Measurements from ENCODE around the gene PTCHD1. TPM values are rescaled to one million over a fixed set of nuclear protein-coding genes. Genes with fewer than 3 reads are reported as not detected.
A peak's percentile ranks its signal among the peaks of the same experiment; 100 is the strongest.

Gene PTCHD1
- total RNA-seq, 4 donors from 2014 or later, result 0.22 to 1.7 (median 0.41) TPM

GRCh38 chrX:23292988-23293651, 41.5 kb upstream of the PTCHD1 start:
- no peaks in the 10 kb centered on the region for H3K36me3 ChIP-seq
- no peaks in the 10 kb centered on the region for H3K9me3 ChIP-seq
- DNase-seq, result no peak
- intact Hi-C loops (cut with DNase I), result no loop called here
- 17% methylated on average over 2 of the region's 8 CpGs; no CpG with 5 or more reads in 1 of the 2 donors for WGBS, 2 donors
- no peaks in the 10 kb centered on the region for H3K27me3 ChIP-seq
- no peak for TF ChIP-seq POLR2A (IDR thresholded peaks at IDR 0.05)
- TF ChIP-seq, protein P1, sequence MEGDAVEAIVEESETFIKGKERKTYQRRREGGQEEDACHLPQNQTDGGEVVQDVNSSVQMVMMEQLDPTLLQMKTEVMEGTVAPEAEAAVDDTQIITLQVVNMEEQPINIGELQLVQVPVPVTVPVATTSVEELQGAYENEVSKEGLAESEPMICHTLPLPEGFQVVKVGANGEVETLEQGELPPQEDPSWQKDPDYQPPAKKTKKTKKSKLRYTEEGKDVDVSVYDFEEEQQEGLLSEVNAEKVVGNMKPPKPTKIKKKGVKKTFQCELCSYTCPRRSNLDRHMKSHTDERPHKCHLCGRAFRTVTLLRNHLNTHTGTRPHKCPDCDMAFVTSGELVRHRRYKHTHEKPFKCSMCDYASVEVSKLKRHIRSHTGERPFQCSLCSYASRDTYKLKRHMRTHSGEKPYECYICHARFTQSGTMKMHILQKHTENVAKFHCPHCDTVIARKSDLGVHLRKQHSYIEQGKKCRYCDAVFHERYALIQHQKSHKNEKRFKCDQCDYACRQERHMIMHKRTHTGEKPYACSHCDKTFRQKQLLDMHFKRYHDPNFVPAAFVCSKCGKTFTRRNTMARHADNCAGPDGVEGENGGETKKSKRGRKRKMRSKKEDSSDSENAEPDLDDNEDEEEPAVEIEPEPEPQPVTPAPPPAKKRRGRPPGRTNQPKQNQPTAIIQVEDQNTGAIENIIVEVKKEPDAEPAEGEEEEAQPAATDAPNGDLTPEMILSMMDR (IDR thresholded peaks at IDR 0.05), result no peak
- H3K4me1 ChIP-seq, result peaks cover 0 to 28% (median 0%) of the 10 kb centered on the region in 3 donors
- H3K4me3 ChIP-seq, result no peak overlapping the region
- H3K27ac ChIP-seq, result peak overlapping the region in 1 of 4 donors; percentile 58

GRCh38 chrX:23304881-23305280, 29.8 kb upstream of the PTCHD1 start:
- no peak for DNase-seq
- no peak overlapping the region for H3K4me3 ChIP-seq
- no peak overlapping the region for H3K27ac ChIP-seq
- no peaks in the 10 kb centered on the region for H3K9me3 ChIP-seq
- no peaks in the 10 kb centered on the region for H3K4me1 ChIP-seq
- no peaks in the 10 kb centered on the region for H3K36me3 ChIP-seq
- WGBS, 2 donors, result 83 to 90% methylated on average over 2 to 4 of the region's 4 CpGs
- TF ChIP-seq, protein P1 (IDR thresholded peaks at IDR 0.05), result no peak
- no peaks in the 10 kb centered on the region for H3K27me3 ChIP-seq
- intact Hi-C loops (cut with DNase I), result no loop called here

DNA sequence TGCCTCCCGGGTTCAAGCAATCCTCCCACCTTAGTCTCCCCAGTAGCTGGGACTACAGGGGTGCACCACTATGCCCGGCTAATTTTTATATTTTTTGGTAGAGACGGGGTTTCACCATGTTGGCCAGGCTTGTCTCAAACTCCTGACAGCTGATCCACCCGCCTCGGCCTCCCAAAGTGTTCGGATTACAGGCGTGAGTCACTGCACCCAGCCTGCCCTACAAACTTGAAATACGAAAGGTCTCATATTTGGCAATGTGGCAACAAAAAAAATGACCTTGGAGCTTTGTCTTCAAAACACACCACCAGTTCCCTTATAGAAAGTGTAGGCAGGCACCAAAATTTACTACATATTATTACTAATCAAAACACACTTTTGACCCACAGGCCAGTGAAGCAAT, 22.9 kb upstream of the PTCHD1 start:
- Histone ChIP-seq H3K9me3 (no peaks in the 10 kb centered on the region), H3K27ac (no peak overlapping the region), H3K27me3 (no peaks in the 10 kb centered on the region), H3K36me3 (no peaks in the 10 kb centered on the region), H3K4me3 (no peak overlapping the region), H3K4me1 (no peaks in the 10 kb centered on the region)
- TF ChIP-seq, protein P1 (IDR thresholded peaks at IDR 0.05), result no peak
- TF ChIP-seq POLR2A (IDR thresholded peaks at IDR 0.05), result no peak
- 73% methylated on average over 6 of the region's 8 CpGs; no CpG with 5 or more reads in 1 of the 2 donors for WGBS, 2 donors
- no peak for DNase-seq
- intact Hi-C loops (cut with DNase I), result no loop called here

GRCh38 chrX:23312136-23312535, 22.5 kb upstream of the PTCHD1 start:
- no peak for TF ChIP-seq POLR2A (IDR thresholded peaks at IDR 0.05)
- TF ChIP-seq, protein P1 (IDR thresholded peaks at IDR 0.05), result no peak
- intact Hi-C loops (cut with DNase I), result no loop called here
- 100% methylated on average over 2 of the region's 3 CpGs for WGBS, 2 donors

DNA sequence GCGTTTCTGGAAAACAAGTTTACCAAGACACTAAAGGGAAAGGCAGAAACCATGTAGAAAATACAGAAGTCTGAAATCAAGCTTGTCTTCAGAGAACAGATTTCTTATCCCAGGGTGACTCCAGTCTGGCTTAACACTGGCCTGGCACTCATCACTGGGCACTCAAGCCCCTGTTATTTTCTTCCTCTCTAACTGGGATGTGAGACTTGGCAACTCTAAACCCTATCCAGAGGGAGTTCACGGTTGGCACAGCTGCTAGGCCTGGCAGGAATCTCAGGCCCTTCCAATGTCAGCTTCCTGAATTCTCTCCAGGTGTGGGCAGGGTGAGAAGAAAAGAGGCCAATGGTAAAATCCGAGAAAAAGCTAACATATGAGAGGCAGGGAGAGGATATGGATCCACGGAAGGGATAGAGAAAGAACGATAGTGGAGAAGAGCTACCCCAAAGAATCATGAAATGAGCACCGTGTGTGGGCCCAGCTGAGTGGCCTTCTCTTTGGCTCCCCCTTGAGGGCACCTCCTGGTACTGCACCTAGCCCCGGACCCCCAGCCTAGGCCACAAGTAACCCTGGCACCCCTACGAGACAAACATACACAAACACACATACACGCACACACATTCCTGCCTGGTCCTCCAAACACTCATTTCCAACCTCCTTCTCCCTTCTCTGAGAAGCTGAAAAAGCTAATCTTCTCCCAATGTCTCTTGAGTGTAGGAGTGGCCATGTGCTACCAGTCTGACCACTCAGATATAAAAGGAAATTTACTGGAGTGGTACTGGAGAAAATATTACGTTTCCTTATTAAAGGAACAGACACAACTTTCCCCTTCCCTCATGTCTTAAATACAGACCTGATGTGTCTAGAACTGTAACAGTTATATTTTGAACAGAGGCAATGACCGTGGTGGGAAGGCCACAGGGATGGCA, 16.6 kb upstream of the PTCHD1 start:
- intact Hi-C loops (cut with DNase I), result no loop called here
- no peak overlapping the region for H3K4me3 ChIP-seq
- no peaks in the 10 kb centered on the region for H3K4me1 ChIP-seq
- WGBS, 2 donors, result 27 to 39% methylated on average over 10 to 11 of the region's 11 CpGs
- DNase-seq, result no peak
- no peak for TF ChIP-seq POLR2A (IDR thresholded peaks at IDR 0.05)
- TF ChIP-seq, protein P1 (IDR thresholded peaks at IDR 0.05), result peak in 5 of 6 experiments; percentile 58 to 74 (median 64)
- H3K36me3 ChIP-seq, result no peaks in the 10 kb centered on the region
- H3K27me3 ChIP-seq, result no peaks in the 10 kb centered on the region
- no peaks in the 10 kb centered on the region for H3K9me3 ChIP-seq
- H3K27ac ChIP-seq, result no peak overlapping the region

More at GRCh38 chrX:23312136-23312535, 22.5 kb upstream of the PTCHD1 start:
- Histone ChIP-seq H3K9me3 (no peaks in the 10 kb centered on the region), H3K4me1 (no peaks in the 10 kb centered on the region), H3K27ac (no peak overlapping the region), H3K4me3 (no peak overlapping the region), H3K36me3 (no peaks in the 10 kb centered on the region), H3K27me3 (no peaks in the 10 kb centered on the region)
- no peak for DNase-seq

Data from esophagus squamous epithelium (tissue), 5 donors.